GM18909 (cell line): Measurements from ENCODE around the gene DAAM2.

Source experiments
- ATAC-seq: cut with Tn5 transposase; IDR thresholded peaks from one replicate; pipeline ENCODE4 v1.9.1; 2021; ENCODE audit warnings: mild to moderate bottlenecking; ENCODE audit not compliant: unreplicated experiment, poor library complexity

Gene DAAM2

DNA sequence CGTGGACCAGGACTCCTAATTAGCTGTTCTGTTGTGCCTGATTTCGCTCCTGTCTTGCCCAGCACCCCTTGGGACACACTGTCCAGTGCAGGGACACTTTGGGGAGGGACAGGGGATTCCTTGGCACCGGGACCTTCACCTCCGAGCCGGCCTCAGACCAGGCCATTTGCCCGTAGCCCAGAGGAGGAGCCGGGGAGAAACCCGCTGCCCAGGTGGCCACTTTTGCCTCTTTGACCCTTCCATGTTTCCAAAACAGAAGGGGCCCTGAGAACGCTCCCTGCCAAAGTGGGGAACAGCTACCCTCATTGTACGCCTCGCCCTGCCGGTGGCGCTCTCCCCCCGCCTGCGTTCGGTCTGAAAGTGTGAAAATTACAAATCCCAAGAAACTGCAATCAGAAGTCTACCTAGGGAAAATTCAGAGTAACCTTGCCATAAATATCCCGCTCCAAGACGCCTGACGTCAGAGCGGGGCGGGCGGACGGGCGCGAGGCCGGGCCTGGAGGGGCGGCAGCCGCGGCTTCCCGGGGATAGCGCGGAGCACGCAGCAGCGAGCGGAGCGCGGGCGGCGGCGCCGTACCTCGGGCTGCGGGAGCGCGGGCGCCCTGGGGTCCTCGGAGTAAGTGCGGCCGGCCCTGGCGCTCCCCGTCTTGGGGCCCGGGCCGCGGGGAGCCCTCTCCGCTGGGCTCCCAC lies at the start of gene DAAM2:
Gene DAAM2, plus strand, starts transcription at position 527 of the 690 bp plus-strand sequence. CDS start 63,927 bp downstream, outside the sequence.
- ATAC-seq = no peak

- no peak for ATAC-seq
Observed at GRCh38 chr6:39746795-39747194, 45.4 kb upstream of the DAAM2 start.

DNA sequence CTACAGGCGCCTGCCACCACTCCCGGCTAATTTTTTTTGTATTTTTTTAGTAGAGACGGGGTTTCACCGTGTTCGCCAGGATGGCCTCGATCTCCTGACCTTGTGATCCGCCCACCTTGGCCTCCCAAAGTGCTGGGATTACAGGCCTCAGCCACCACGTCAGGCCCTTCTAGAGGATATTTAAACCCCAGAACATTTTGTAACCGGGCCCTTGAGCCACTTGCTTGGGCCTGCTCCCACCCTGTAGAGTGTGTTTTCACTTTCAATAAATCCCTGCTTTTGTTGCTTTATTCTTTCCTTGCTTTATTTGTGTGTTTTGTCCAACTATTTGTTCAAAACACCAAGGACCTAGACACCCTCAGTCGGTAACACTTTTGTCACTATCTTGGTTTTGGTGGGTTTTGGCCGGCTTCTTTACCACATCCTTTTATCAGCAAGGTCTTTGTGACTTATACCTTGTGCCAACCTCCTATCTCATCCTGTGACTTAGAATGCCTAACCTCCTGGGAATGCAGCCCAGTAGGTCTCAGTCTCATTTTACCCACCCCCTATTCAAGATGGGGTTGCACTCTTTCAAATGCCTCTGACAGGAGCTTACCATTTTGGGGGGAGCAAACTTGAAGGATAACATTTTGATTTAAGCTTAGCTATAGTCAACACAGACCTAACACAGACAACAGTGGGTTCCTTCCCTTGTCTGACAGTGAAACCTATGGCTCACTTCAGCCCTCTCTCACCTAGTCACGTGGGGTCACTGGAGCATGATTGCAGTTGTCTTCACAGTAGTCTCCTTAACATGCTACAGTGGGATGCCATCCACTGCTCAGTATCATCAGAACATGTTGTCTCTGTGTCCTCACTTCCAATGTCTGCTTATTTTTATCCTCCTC lies 39.1 kb upstream of the DAAM2 start:
- ATAC-seq = no peak

- ATAC-seq = no peak
Observed at GRCh38 chr6:39753725-39754045, 38.5 kb upstream of the DAAM2 start.

DNA sequence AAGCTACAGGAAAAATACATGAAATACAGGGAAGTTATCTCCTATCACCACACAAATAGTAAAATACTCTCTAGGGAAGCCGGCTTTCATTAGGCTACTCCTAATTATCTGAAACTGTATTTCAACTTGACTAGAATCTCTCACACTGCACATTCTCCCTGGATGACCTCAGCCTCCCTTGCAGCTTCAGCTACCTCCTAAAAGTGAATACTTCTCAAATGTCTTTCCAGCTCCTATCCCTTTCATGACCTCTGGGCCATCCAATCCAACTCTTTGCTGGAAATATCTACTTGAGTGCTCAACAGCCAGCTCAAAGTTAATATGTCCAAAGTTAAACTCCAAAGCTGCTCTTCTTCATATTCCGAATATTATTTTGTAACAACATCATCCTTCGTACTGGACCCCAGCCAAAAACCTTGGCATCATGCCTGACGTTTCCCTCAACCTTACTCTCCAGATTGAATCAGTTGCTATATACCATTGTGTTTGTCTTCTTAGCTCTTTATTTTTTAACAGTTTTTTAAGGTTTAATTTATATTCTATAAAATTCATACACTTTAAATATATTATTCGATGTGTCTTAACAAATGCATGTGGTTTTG lies 37.6 kb upstream of the DAAM2 start:
- ATAC-seq = no peak

GRCh38 chr6:39755231-39755630 lies 36.9 kb upstream of the DAAM2 start:
- no peak for ATAC-seq

GRCh38 chr6:39756582-39756981 lies 35.6 kb upstream of the DAAM2 start:
- no peak for ATAC-seq

GRCh38 chr6:39758905-39759605 lies 33.1 kb upstream of the DAAM2 start:
- ATAC-seq = no peak

GRCh38 chr6:39760226-39760952 lies 31.8 kb upstream of the DAAM2 start:
- no peak for ATAC-seq

DNA sequence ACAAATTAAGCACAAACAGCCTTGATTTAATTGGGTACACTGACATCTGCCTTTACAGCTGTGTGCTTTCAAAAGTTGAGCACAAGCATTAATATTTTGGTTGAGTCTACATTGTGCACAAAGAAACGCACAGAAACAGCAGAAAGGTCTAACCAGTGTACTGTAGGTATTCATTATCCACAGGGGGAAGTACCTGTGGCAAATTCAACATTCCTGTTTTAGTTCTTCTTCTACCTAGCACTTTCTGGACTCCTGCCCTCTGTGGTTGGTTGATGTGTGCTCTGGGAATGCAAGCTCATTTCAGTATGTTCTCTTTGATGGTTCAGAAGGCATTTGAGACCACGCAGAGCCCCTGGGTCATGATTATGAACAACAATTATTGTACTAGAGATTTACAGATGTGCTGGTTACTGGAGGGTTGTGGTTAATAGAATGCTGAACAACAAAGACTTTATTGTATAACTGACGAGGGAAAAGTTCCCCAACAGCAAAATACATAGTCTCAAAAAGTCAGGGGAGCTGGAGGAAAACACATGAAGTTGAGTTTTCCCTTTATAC lies 26.6 kb upstream of the DAAM2 start:
- ATAC-seq = no peak

- ATAC-seq = no peak
Observed at GRCh38 chr6:39769012-39769411, 23.2 kb upstream of the DAAM2 start.

- no peak for ATAC-seq
Observed at GRCh38 chr6:39770446-39770845, 21.7 kb upstream of the DAAM2 start.

DNA sequence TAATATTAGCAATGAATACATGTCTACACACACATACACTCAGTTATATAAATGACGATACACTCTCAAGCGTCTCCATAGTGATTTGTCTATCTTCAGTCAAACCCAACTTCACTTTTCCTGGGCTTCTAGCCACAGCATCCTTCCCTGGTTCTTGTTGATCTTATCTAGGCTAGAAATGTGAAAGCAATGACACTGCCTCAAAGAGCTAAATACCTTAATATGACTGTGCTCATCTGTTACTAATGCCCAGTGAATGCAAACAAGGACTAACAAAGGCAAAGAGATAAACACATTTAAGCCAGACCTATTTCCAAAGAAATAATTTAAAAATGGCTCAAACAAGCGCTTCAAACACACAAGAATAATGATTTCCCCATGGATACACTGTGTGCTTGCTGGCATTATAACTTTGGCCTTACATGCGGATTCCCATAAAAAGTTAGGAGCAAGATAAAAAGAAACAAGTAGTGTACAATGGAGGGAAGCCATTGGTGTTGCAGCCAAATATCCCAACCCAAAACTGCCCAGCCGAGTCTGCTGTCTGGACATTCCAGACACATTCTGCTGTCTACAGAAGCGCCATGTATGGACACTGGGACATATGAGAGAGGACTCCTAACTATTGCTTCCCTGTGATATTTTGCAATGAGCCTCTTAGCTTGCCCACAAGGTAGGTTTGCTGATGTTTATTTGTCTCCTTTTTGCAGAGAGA lies 19.5 kb upstream of the DAAM2 start:
- no peak for ATAC-seq

DNA sequence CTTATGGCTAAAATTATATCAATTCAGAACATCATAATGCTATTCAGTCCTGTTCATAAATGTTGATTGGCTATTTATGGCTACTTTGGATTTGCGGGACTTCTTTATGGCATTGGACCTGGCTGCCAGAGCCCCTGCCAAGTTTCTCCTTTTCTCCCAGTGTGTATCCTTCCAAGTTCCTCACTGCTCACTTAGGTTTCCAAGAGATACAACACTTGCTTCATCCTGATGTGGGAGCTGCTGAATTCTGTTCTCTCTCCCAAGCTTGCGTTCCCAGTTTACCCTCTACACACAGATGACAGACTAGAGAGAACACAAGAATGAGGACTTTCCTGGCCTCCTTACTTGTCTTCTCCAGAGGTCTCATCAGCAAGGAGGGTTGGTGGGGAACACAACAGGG lies 18.4 kb upstream of the DAAM2 start:
- no peak for ATAC-seq

DNA sequence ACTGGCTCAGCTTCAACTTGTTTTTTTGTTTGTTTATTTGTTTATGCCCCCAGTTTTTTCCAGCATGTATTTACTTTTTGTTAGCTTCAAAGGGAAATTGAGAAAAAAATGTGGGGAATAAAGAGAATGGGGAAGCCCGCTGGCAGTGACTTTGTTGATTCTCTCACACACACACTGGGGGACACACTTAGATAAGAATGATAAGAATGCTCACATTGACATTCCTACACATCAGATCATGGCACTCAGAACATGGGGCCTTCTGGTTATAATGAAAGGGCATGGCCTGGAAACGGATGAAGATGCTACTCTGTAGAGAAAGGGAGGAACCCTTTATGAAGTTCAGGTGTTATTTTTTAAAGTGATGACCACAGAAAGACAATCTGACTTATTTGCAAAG lies 15.6 kb upstream of the DAAM2 start:
- ATAC-seq = no peak

- ATAC-seq = no peak
Observed at GRCh38 chr6:39777218-39777617, 15.0 kb upstream of the DAAM2 start.

DNA sequence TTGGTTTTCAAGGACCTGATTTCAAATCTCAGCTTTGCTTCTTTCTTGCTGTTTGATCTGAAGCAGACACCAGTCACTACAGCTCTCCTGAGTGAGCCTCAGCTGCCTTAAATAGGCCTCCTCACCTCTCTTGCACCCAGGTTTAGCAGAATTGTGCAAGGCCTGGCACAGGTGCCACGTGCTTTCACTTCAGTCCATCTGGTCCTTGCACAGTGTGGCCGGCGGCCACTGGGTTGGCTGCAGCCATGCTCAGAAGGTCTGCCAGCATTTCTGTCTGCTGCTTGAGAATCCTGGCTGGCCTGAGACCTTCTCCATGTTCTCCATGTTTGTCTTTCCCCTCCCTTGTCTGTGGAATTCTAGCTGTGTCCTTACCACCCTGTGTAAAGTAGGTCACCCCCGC lies 14.5 kb upstream of the DAAM2 start:
- ATAC-seq = no peak

GRCh38 chr6:39778581-39779255 lies 13.5 kb upstream of the DAAM2 start:
- ATAC-seq = no peak

GRCh38 chr6:39785281-39785680 lies 6.9 kb upstream of the DAAM2 start:
- ATAC-seq = no peak
